Smooth muscle cell (in vitro differentiated cells): Measurements from ENCODE around the gene EPHA6. TPM values are rescaled to one million over a fixed set of nuclear protein-coding genes. Genes with fewer than 3 reads are reported as not detected.
A peak's percentile ranks its signal among the peaks of the same experiment; 100 is the strongest.

Experiments used
- DNase-seq: peaks from one replicate; lab custom pipeline; 2025; ENCODE audit not compliant: unreplicated experiment; lab: John Stamatoyannopoulos, UW
- H2AFZ ChIP-seq: fragments of 200-600 bp; sonication (generic); 2 replicates; pipeline ENCODE4 v1.6.0; 2016; ENCODE audit warnings: antibody characterized with exemption, low read depth, mild to moderate bottlenecking
- H3F3A ChIP-seq: fragments of 200-600 bp; sonication (generic); 2 replicates; pipeline ENCODE4 v1.6.0; 2017; ENCODE audit warnings: antibody characterized with exemption, low read depth
- H3K27ac ChIP-seq: fragments of 200-600 bp; sonication (generic); 2 replicates; pipeline ENCODE4 v1.5.1; 2016; ENCODE audit warnings: low read depth, mild to moderate bottlenecking
- H3K27me3 ChIP-seq: fragments of 200-600 bp; sonication (generic); 2 replicates; pipeline ENCODE4 v1.6.1; 2016; ENCODE audit warnings: low read depth, mild to moderate bottlenecking
- H3K36me3 ChIP-seq: fragments of 200-600 bp; sonication (generic); 2 replicates; pipeline ENCODE4 v1.5.1; 2016; ENCODE audit warnings: low read depth
- H3K4me1 ChIP-seq: fragments of 200-600 bp; sonication (generic); 2 replicates; pipeline ENCODE4 v1.5.1; 2016; ENCODE audit warnings: low read depth
- H3K4me2 ChIP-seq: fragments of 200-600 bp; sonication (generic); 2 replicates; pipeline ENCODE4 v1.6.0; 2016; ENCODE audit warnings: mild to moderate bottlenecking
- H3K4me3 ChIP-seq: fragments of 200-600 bp; sonication (generic); 2 replicates; pipeline ENCODE4 v1.5.1; 2016; ENCODE audit warnings: mild to moderate bottlenecking
- H3K79me2 ChIP-seq: fragments of 200-600 bp; sonication (generic); 2 replicates; pipeline ENCODE4 v1.6.0; 2016; ENCODE audit warnings: low read depth, mild to moderate bottlenecking
- H3K9ac ChIP-seq: fragments of 200-600 bp; sonication (generic); 2 replicates; pipeline ENCODE4 v1.6.0; 2016; ENCODE audit warnings: low read depth
- H3K9me3 ChIP-seq: fragments of 200-600 bp; sonication (generic); replicated peaks from 2 replicates; pipeline ENCODE4 v1.5.1; 2016; ENCODE audit warnings: low read depth
- H4K20me1 ChIP-seq: fragments of 200-600 bp; sonication (generic); 2 replicates; pipeline ENCODE4 v1.6.0; 2016; ENCODE audit warnings: low read depth
- WGBS: methylation state at CpG from one replicate; pipeline ENCODE4 v1.1.7; 2016; ENCODE audit warnings: low lambda C conversion rate; 5-methylcytosine and 5-hydroxymethylcytosine counted together
- polyA plus RNA-seq: library from polyadenylated mRNA; unstranded; fragments of >200 nt; fragmentation: Nextera tagmentation; extraction: Ambion mirVana; gene quantifications from 2 replicates; pipeline ENCODE4 v1.2.1, GENCODE V29; 2016
- total RNA-seq: library from RNA; depleted of rRNA; stranded (reverse); fragments of >200 nt; gene quantifications from 2 replicates; pipeline ENCODE4 v1.2.3, GENCODE V29; 2014
- TF ChIP-seq, protein P1 (sequence below): fragments of 200-600 bp; sonication (generic); IDR thresholded peaks from 2 replicates; pipeline ENCODE4 v1.5.1; 2017; ENCODE audit warnings: borderline replicate concordance, mild to moderate bottlenecking, antibody characterized with exemption; ENCODE audit not compliant: insufficient read depth, poor library complexity, severe bottlenecking

EPHA6 gene
- total and polyA plus RNA-seq, 2 experiments from 2014 or later = 0.36 to 0.51 TPM

DNA sequence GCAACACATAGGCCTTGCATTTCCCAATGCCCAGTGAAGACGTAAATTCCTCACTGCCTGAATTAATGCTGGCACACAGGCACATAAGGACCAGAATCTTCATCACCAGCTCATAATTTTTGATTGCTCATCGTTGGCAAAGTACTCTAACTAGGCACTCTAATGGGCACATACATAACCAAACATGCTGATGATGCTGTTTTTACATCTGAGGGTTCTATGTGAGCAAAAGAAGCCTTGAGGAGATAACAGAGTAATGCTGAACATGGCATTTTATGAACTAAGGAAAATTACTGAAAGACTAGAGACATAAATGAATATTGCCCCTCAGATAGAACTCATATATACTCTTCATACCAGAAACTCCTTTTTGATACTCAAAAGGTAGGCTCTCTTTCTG lies 387.4 kb downstream of the EPHA6 start:
- Histone ChIP-seq H3K9ac (no peak overlapping the region), H3F3A (no peaks in the 10 kb centered on the region), H3K4me3 (no peak overlapping the region), H3K9me3 (no peaks in the 10 kb centered on the region), H3K4me2 (no peak overlapping the region), H3K27me3 (no peaks in the 10 kb centered on the region), H3K79me2 (no peaks in the 10 kb centered on the region), H3K36me3 (no peaks in the 10 kb centered on the region), H4K20me1 (no peaks in the 10 kb centered on the region), H3K27ac (no peak overlapping the region), H3K4me1 (no peaks in the 10 kb centered on the region), H2AFZ (no peak overlapping the region)
- TF ChIP-seq, protein P1, sequence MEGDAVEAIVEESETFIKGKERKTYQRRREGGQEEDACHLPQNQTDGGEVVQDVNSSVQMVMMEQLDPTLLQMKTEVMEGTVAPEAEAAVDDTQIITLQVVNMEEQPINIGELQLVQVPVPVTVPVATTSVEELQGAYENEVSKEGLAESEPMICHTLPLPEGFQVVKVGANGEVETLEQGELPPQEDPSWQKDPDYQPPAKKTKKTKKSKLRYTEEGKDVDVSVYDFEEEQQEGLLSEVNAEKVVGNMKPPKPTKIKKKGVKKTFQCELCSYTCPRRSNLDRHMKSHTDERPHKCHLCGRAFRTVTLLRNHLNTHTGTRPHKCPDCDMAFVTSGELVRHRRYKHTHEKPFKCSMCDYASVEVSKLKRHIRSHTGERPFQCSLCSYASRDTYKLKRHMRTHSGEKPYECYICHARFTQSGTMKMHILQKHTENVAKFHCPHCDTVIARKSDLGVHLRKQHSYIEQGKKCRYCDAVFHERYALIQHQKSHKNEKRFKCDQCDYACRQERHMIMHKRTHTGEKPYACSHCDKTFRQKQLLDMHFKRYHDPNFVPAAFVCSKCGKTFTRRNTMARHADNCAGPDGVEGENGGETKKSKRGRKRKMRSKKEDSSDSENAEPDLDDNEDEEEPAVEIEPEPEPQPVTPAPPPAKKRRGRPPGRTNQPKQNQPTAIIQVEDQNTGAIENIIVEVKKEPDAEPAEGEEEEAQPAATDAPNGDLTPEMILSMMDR = no peak
- WGBS = 79% methylated on average over 2 of the region's 2 CpGs
- no peak for DNase-seq

DNA sequence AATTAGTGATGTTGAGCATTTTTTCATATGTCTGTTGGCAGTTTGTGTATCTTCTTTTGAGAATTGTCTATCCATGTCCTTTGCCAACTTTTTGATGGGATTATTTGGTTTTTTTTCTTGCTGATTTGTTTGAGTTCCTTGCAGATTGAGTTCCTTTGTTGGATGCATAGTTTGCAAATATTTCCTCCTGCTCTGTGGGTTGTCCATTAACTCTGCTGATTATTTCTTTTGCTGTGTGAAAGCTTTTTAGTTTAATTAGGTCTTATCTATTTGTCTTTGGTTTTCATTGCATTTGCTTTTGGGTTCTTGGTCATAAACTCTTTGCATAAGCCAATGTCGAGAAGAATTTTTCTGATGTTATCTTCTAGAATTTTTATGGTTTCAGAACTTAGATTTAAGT lies 414.6 kb downstream of the EPHA6 start:
- Histone ChIP-seq H3K4me1 (no peaks in the 10 kb centered on the region), H3K9me3 (no peaks in the 10 kb centered on the region), H3F3A (no peaks in the 10 kb centered on the region), H3K27ac (no peak overlapping the region), H2AFZ (no peak overlapping the region), H3K9ac (no peak overlapping the region), H3K36me3 (no peaks in the 10 kb centered on the region), H3K4me2 (no peak overlapping the region), H3K4me3 (no peak overlapping the region), H4K20me1 (no peaks in the 10 kb centered on the region), H3K27me3 (no peaks in the 10 kb centered on the region), H3K79me2 (no peaks in the 10 kb centered on the region)
- 87% methylated on average over 1 of the region's 1 CpG for WGBS
- no peak for DNase-seq
- TF ChIP-seq, protein P1 = no peak

DNA sequence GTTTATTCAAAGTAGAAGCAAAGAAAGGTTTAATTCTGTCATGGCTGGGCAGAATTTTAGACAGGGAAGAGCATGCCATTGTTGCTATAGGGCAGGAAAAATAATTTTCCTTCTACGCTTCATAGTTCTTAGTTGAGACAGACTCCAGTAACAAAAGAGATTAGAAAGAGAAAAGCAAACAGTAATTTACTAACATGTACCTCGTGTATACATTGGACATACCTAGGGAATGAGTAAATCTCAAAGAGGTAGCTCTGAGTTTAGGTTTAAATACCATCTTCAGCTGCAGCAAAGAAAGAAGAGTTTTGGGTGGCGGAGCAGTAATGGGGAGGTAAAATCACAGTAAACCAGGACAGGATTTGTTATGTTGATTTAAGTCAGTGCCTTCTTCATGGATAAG lies 416.1 kb downstream of the EPHA6 start:
- TF ChIP-seq, protein P1 = no peak
- no peaks in the 10 kb centered on the region for H3K9me3 ChIP-seq
- H3K9ac ChIP-seq = no peak overlapping the region
- H3K4me3 ChIP-seq = no peak overlapping the region
- no peak overlapping the region for H3K4me2 ChIP-seq
- H3K27ac ChIP-seq = no peak overlapping the region
- DNase-seq = no peak
- H3K27me3 ChIP-seq = no peaks in the 10 kb centered on the region
- no peaks in the 10 kb centered on the region for H3K79me2 ChIP-seq
- H3K4me1 ChIP-seq = no peaks in the 10 kb centered on the region
- H2AFZ ChIP-seq = peak overlapping the region; percentile 19
- H4K20me1 ChIP-seq = no peaks in the 10 kb centered on the region
- 76% methylated on average over 3 of the region's 3 CpGs for WGBS
- H3F3A ChIP-seq = no peaks in the 10 kb centered on the region
- no peaks in the 10 kb centered on the region for H3K36me3 ChIP-seq

DNA sequence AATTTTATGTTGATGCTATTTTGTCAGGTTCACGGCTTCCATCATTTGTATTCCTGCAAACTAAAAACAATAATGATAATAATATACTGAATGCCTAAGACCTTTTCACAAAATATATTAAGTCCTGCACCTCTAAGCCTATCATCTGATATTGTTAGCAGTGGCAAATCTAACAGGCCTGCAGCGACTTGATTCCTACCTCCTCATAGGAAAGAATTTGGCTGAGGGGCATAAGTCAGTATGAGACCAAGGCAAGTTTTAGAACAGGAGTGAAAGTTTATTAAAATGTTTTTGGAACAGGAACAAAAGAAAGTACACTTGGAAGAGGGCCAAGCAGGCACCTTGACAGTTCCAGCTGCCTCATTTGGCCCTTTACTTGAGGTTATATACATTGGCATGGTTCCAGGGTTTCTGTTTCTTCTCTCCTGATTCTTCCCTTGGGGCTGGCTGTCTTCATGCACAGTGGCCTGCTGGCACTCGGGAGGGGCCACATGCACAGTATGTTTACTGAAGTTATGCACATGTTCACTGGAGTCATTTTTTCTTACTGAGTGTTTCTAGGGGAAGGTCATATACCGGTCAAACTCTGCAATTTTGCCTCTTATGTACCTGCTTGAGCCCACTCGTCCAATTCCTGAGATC lies 418.1 kb downstream of the EPHA6 start:
- Histone ChIP-seq H3K4me3 (no peak overlapping the region), H3K9ac (no peak overlapping the region), H3K27ac (no peak overlapping the region), H3K4me2 (no peak overlapping the region), H3K36me3 (no peaks in the 10 kb centered on the region), H3K9me3 (no peaks in the 10 kb centered on the region), H3K4me1 (no peaks in the 10 kb centered on the region), H3K79me2 (no peaks in the 10 kb centered on the region), H3F3A (no peaks in the 10 kb centered on the region), H4K20me1 (no peaks in the 10 kb centered on the region), H3K27me3 (no peaks in the 10 kb centered on the region), H2AFZ (no peak overlapping the region)
- TF ChIP-seq, protein P1 = no peak
- 90% methylated on average over 5 of the region's 5 CpGs for WGBS
- DNase-seq = no peak
